ENCODE results near the gene WDR5. TPM values are rescaled to one million over a fixed set of nuclear protein-coding genes. Genes with fewer than 3 reads are reported as not detected.

Gene WDR5
- total and polyA plus RNA-seq, 10 of the 15 experiments (the other 5 are each of a cell fraction or from before 2014, with no cell fraction given) = 1.4 to 43.7 (median 33.2) TPM

DNA sequence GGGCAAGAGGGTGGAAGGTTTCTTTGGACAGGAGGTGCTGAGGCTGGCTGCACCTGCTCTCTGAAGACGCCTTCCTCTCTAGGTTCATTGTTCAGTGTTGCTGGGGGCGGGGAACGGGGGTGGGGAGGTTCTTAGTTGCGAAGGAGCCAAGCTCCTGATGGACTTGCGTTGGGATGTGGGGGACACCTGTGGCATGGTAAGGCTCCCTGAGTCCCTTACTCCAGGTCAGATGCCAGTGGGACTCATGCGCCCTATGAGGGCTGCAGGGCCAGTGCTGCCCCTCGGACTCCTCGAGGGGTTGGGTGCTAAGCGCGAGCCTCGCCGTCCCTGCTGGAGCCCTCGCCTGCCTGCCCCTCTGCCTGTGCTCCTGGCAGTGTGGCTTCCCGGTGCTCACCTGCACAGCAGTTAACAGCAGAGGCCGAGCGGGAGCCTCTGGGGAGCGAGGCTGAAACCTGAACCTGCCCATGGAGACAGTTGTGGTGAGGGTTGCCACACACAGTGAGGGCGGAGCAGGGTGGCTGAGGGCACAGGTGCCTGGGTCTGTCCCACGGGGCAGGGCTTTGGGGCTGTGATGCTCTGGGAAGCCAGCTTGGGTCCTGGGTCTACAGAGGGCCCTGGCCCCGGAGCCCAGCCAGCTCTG is 23.0 kb downstream of the WDR5 start:
- H3K9ac ChIP-seq (ENCODE audit: control insufficient read depth, insufficient read depth, low read length) = no peak overlapping the region

More for the DNA sequence above, 23.0 kb downstream of the WDR5 start:
- ATAC-seq = no peak
- H3K79me2 ChIP-seq (ENCODE audit: control insufficient read depth, insufficient read depth, low read length) = no peaks in the 10 kb centered on the region
- no peak overlapping the region for H2AFZ ChIP-seq (ENCODE audit: control insufficient read depth, low read depth, low read length)
- H3K36me3 ChIP-seq (ENCODE audit: control insufficient read depth in 2 of 2, insufficient read depth in 2 of 2, low read length in 1 of 2) = peaks cover 4 to 39% of the 10 kb centered on the region in 2 experiments; a peak in 3 of 4 replicates
- POLR2A ChIA-PET = interaction anchor here (0.6 kb wide), 2 partner anchors 16 to 93 kb away, joined by 3 read pairs; no protein-coding TSS in a partner anchor
- in situ Hi-C loops (cut with MboI) (no loop called here), intact Hi-C loops (cut with micrococcal nuclease; ENCODE audit: unreplicated experiment) (no loop called here)
- H3K4me1 ChIP-seq (ENCODE audit: control insufficient read depth, insufficient read depth, low read length) = peaks cover 4% of the 10 kb centered on the region; the same call in 1 of the 2 replicates
- RAD21 ChIA-PET (ENCODE audit: unreplicated experiment) = no interaction called here
- H3K4me2 ChIP-seq (ENCODE audit: control insufficient read depth, insufficient read depth) = no peak overlapping the region
- no TSS peak for BruUV-seq (replicated peaks)
- SMC1A ChIA-PET (ENCODE audit: uncharacterized antibody, unreplicated experiment) = no interaction called here
- H4K20me1 ChIP-seq (ENCODE audit: control insufficient read depth, insufficient read depth) = no peaks in the 10 kb centered on the region
- WGBS (ENCODE audit: insufficient coverage, insufficient replicate concordance, low lambda C conversion rate, missing lambda C conversion rate) = 75% methylated on average over 11 of the region's 20 CpGs
- H3K27ac ChIP-seq (ENCODE audit: control insufficient read depth, insufficient read depth) = no peak overlapping the region
- TF ChIP-seq, protein P1, sequence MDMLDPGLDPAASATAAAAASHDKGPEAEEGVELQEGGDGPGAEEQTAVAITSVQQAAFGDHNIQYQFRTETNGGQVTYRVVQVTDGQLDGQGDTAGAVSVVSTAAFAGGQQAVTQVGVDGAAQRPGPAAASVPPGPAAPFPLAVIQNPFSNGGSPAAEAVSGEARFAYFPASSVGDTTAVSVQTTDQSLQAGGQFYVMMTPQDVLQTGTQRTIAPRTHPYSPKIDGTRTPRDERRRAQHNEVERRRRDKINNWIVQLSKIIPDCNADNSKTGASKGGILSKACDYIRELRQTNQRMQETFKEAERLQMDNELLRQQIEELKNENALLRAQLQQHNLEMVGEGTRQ (IDR thresholded peaks at IDR 0.05; ENCODE audit: borderline replicate concordance, low read depth, low read length) = no peak
- no peak for TF ChIP-seq MYB (IDR thresholded peaks at IDR 0.05; ENCODE audit: borderline replicate concordance, low read depth, low read length)
- TF ChIP-seq, protein P2, sequence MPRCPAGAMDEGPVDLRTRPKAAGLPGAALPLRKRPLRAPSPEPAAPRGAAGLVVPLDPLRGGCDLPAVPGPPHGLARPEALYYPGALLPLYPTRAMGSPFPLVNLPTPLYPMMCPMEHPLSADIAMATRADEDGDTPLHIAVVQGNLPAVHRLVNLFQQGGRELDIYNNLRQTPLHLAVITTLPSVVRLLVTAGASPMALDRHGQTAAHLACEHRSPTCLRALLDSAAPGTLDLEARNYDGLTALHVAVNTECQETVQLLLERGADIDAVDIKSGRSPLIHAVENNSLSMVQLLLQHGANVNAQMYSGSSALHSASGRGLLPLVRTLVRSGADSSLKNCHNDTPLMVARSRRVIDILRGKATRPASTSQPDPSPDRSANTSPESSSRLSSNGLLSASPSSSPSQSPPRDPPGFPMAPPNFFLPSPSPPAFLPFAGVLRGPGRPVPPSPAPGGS (IDR thresholded peaks at IDR 0.05; ENCODE audit: borderline replicate concordance, insufficient read depth, low read depth, low read length, poor library complexity, severe bottlenecking) = no peak
- TF ChIP-seq DPF2 (IDR thresholded peaks at IDR 0.05) = no peak
- TF ChIP-seq NBN (IDR thresholded peaks at IDR 0.05) = no peak
- no peak for TF ChIP-seq FOXK2 (IDR thresholded peaks at IDR 0.05)
- TF ChIP-seq TAF1 (IDR thresholded peaks at IDR 0.05; ENCODE audit: borderline replicate concordance, low read depth, low read length) = no peak
- TF ChIP-seq NRF1 (conservative IDR thresholded peaks at IDR 0.05; ENCODE audit: low read depth, low read length) = no peak
- TF ChIP-seq CBX3 (IDR thresholded peaks at IDR 0.05; ENCODE audit: borderline replicate concordance, low read depth) = no peak
- no peak for TF ChIP-seq ASH2L (IDR thresholded peaks at IDR 0.05; ENCODE audit: borderline replicate concordance, low read depth)
- no peak for TF ChIP-seq SIX5 (IDR thresholded peaks at IDR 0.05; ENCODE audit: low read depth, low read length, severe bottlenecking)
- no peak for TF ChIP-seq KDM1A (IDR thresholded peaks at IDR 0.05; ENCODE audit: borderline replicate concordance)
- TF ChIP-seq RELB (IDR thresholded peaks at IDR 0.05; ENCODE audit: low read depth) = no peak
- TF ChIP-seq POLR2A (IDR thresholded peaks at IDR 0.05; ENCODE audit: low read depth, low read length) = peak; percentile 62
- no peak for TF ChIP-seq PAX8 (IDR thresholded peaks at IDR 0.05)
- no peak for TF ChIP-seq ZNF24 (IDR thresholded peaks at IDR 0.05)
- 0 out of 2 replicates have a peak, but pooled peaks have one; percentile 26 for TF ChIP-seq POLR2AphosphoS5 (IDR thresholded peaks at IDR 0.05; ENCODE audit: low read length)
- TF ChIP-seq HSF1 (IDR thresholded peaks at IDR 0.05; ENCODE audit: low read depth, low read length) = no peak
- CTCF ChIA-PET = no interaction called here
- no peaks in the 10 kb centered on the region for H3K9me3 ChIP-seq (replicated peaks; ENCODE audit: control insufficient read depth, insufficient read depth, low read length)
- FAIRE-seq = no peak
- no peak overlapping the region for H3K4me3 ChIP-seq
- H3K27me3 ChIP-seq (replicated peaks in 1 of 2; ENCODE audit: control insufficient read depth in 2 of 2, insufficient read depth in 2 of 2, low read length in 1 of 2) = no peaks in the 10 kb centered on the region
- DNase-seq (ENCODE audit: low read depth, low spot score) = no peak

Data from GM12878 (cell line).